Activated naive CD8-positive, alpha-beta T cell treated with anti-CD3 and anti-CD28 coated beads, Interleukin-2, amount 50 U/mL, for 24 hours (primary cell): ENCODE data around the gene G3BP1.
A peak's percentile ranks its signal among the peaks of the same experiment; 100 is the strongest.
"Not testable (repeated sequence)": the region's sequence is repeated elsewhere in the genome, so short reads cannot be mapped to it uniquely, and the experiment has no call there.

Experiments
- ATAC-seq: fragments of 150-1000 bp; cut with Tn5 transposase; one replicate; pipeline ENCODE4 v1.10.0; 2021
- DNase-seq: peaks from one replicate; pipeline ENCODE4 v3.0.0; 2021
- H3K27ac Mint-ChIP-seq: one replicate; pipeline ENCODE4 v1.8.0; 2021; ENCODE audit warnings: mild to moderate bottlenecking, mixed read lengths
- H3K27me3 Mint-ChIP-seq: one replicate; pipeline ENCODE4 v1.8.0; 2021; ENCODE audit warnings: mixed read lengths
- H3K36me3 Mint-ChIP-seq: one replicate; pipeline ENCODE4 v1.8.0; 2021; ENCODE audit warnings: low read depth, mixed read lengths
- H3K4me1 Mint-ChIP-seq: one replicate; pipeline ENCODE4 v1.8.0; 2021; ENCODE audit warnings: mixed read lengths
- H3K4me3 Mint-ChIP-seq: one replicate; pipeline ENCODE4 v1.8.0; 2021; ENCODE audit warnings: mild to moderate bottlenecking, moderate library complexity, mixed read lengths
- H3K9me3 Mint-ChIP-seq: one replicate; pipeline ENCODE4 v1.8.0; 2021; ENCODE audit warnings: mixed read lengths

The G3BP1 gene

DNA sequence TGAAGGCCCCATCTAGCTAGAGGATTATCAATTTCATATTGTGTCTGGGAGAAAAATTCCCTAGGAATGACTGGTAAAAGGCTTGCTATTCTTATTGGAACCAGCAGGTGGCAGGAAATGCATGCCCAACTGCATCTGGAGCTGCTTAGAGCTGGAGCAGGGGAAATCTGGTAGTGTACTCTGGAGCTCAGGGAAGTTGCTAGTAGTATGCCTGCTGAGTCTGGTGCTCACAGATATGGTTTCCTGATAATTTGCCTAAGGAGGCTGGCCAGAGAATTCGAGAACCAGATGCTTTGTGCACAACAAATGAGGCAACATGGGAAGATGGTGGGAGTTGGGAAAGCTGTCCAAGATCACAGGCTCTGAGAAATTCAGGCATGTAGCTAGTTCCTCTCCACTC, 53.7 kb downstream of the G3BP1 start:
- DNase-seq: peak; percentile 17
- Mint-ChIP-seq H3K36me3 (peaks cover 31% of the 10 kb centered on the region), H3K27me3 (no peaks in the 10 kb centered on the region), H3K9me3 (no peaks in the 10 kb centered on the region), H3K4me1 (peaks cover 8% of the 10 kb centered on the region), H3K4me3 (no peak overlapping the region), H3K27ac (no peak overlapping the region)
- peak; percentile 49 for ATAC-seq

DNA sequence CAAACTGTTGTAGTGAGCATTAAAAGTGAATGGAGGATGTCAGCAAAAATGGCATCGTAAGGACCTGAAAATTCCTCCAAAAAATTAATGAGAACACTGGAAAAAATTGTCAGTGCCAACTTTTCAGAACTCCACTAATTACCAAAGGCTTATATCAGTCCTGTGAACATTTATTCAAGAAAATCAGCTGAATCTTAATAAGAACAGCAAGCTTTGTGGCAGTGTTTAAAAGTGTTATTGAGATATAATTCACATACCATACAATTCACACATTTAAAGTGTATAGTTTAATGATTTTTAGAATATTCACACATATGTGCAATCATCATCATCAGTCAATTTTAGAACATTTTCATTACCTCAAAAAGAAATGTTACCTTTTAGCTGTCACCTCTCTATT, 57.6 kb downstream of the G3BP1 start:
- ATAC-seq (no peak), DNase-seq (no peak)
- Mint-ChIP-seq H3K4me3 (no peak overlapping the region), H3K27me3 (no peaks in the 10 kb centered on the region), H3K9me3 (peaks cover 27% of the 10 kb centered on the region), H3K4me1 (peaks cover 15% of the 10 kb centered on the region), H3K27ac (no peak overlapping the region), H3K36me3 (peaks cover 51% of the 10 kb centered on the region)

DNA sequence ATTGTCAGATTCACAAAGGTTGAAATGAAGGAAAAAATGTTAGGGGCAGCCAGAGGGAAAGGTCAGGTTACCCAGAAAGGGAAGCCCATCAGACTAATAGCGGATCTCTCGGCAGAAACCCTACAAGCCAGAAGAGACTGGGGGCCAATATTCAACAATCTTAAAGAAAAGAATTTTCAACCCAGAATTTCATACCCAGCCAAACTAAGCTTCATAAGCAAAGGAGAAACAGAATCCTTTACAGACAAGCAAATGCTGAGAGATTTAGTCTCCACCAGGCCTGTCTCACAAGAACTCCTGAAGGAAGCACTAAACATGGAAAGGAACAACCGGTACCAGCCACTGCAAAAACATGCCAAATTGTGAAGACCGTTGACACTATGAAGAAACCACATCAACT, 61.1 kb downstream of the G3BP1 start:
- not testable (repeated sequence) for H3K4me3 Mint-ChIP-seq, H3K27ac Mint-ChIP-seq, H3K27me3 Mint-ChIP-seq, ATAC-seq, DNase-seq
- H3K36me3 Mint-ChIP-seq: peaks cover 45% of the 10 kb centered on the region
- peaks cover 56% of the 10 kb centered on the region for H3K9me3 Mint-ChIP-seq
- H3K4me1 Mint-ChIP-seq: peaks cover 15% of the 10 kb centered on the region

DNA sequence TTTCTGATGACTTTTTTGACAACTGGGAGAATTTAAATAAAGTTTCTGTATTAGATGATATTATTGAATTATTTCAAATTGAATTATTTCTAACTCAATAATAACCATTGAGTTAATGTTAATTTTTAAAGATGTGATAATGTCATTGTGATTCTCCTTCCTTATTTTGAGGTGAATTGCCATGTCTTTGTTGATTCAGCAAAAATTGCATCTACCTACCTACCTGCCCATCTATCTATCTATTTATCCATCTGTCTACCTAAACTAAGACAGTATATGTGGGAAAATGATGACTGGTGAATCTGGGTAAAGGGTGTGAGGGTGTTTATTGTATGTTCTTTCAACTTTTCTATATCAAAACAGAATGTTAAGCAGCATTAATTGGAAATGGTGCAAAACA, 75.0 kb downstream of the G3BP1 start:
- Mint-ChIP-seq H3K4me3 (no peak overlapping the region), H3K4me1 (no peaks in the 10 kb centered on the region), H3K9me3 (no peaks in the 10 kb centered on the region), H3K36me3 (no peaks in the 10 kb centered on the region), H3K27ac (no peak overlapping the region), H3K27me3 (no peaks in the 10 kb centered on the region)
- ATAC-seq (no peak), DNase-seq (no peak)

DNA sequence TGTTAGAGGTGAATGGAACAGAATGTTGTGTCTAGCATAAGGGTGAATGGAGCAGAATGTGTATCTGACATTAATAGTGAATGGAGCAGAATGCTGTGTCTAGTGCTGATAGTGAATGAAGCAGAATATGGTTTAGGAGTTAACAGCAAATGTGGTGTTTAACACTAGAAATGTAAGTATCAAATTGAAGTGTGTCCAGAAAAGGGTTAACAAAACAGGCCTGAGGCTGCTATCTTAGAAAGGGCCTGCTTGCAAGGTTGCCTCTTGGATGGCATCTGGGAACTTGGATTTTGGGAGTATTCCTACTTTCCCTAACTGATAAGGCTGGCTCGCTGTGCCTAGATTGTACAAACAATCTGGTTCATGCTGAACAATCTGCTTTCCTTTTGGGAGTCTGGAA, 76.1 kb downstream of the G3BP1 start:
- Mint-ChIP-seq H3K27me3 (no peaks in the 10 kb centered on the region), H3K4me1 (no peaks in the 10 kb centered on the region), H3K27ac (no peak overlapping the region), H3K4me3 (no peak overlapping the region), H3K9me3 (no peaks in the 10 kb centered on the region), H3K36me3 (no peaks in the 10 kb centered on the region)
- DNase-seq (no peak), ATAC-seq (no peak)

DNA sequence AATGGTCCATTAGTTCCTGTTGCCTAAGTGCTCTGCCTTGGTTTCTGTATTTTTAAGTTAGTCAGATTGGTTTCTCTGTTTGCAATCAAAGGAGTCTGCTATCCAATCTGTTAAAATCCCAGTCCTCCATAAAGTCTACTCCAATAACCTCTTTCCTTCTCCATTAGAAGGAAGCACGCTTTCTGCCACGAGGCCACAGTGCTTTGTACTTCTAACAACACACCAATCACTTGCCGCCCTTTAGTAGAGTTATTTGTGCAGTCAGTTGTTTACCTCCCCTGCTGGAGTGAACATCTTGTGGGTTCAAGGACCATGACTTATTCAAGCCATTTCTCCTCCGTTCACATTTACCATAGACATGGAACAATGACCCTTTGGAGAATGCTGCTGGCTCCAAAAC, 83.9 kb downstream of the G3BP1 start:
- H3K4me1 Mint-ChIP-seq: no peaks in the 10 kb centered on the region
- no peak overlapping the region for H3K27ac Mint-ChIP-seq
- no peak for ATAC-seq
- H3K27me3 Mint-ChIP-seq: no peaks in the 10 kb centered on the region
- H3K36me3 Mint-ChIP-seq: no peaks in the 10 kb centered on the region
- H3K4me3 Mint-ChIP-seq: no peak overlapping the region
- no peaks in the 10 kb centered on the region for H3K9me3 Mint-ChIP-seq
- DNase-seq: no peak

DNA sequence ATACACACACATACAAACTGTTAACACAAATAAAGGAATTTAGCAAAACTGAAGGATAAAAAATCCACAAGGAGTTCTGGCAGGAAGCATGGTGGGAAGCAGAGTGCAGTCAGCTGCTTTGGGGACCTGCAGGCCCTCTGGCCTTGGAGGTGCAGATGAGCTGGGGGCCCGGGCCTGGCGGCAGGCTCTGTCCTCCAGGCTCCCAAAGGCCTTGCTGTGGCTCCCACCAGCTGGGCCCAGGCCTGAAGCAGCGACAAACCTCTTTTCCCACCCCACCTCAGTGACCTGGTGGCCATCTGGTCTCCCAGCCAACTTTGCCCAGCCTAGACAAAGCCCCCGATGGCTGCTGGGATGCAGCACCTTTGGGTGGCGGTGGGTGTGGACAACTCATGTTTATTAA, 85.1 kb downstream of the G3BP1 start:
- no peaks in the 10 kb centered on the region for H3K27me3 Mint-ChIP-seq
- no peak overlapping the region for H3K4me3 Mint-ChIP-seq
- DNase-seq (no peak), ATAC-seq (no peak)
- no peaks in the 10 kb centered on the region for H3K9me3 Mint-ChIP-seq
- H3K27ac Mint-ChIP-seq: no peak overlapping the region
- H3K4me1 Mint-ChIP-seq: no peaks in the 10 kb centered on the region
- no peaks in the 10 kb centered on the region for H3K36me3 Mint-ChIP-seq

DNA sequence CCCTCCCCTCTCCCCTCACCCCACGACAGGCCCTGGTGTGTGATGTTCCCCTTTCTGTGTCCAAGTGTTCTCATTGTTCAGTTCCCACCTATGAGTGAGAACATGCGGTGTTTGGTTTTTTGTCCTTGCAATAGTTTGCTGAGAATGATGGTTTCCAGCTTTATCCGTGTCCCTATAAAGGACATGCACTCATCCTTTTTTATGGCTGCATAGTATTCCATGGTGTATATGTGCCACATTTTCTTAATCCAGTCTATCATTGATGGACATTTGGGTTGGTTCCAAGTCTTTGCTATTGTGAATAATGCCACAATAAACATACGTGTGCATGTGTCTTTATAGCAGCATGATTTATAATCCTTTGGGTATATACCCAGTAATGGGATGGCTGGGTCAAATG, 89.1 kb downstream of the G3BP1 start:
- not testable (repeated sequence) for H3K27ac Mint-ChIP-seq, DNase-seq, ATAC-seq, H3K4me3 Mint-ChIP-seq, H3K36me3 Mint-ChIP-seq, H3K27me3 Mint-ChIP-seq, H3K9me3 Mint-ChIP-seq, H3K4me1 Mint-ChIP-seq
